Astrocyte (in vitro differentiated cells and primary cell): ENCODE results near the gene MKLN1. TPM values are rescaled to one million over a fixed set of nuclear protein-coding genes. Genes with fewer than 3 reads are reported as not detected.
"Not testable (repeated sequence)": the region's sequence is repeated elsewhere in the genome, so short reads cannot be mapped to it uniquely, and the experiment has no call there.

Source experiments
- DNase-seq: peaks from one replicate; pipeline ENCODE4 v3.0.0-alpha.2; 2010; ENCODE audit warnings: low read depth
- FAIRE-seq: peaks from 2 replicates; lab custom pipeline; 2011; peaks lifted over from hg19 to GRCh38; lab: Jason Lieb, UNC
- H2AFZ ChIP-seq: 2 replicates; pipeline ENCODE4 v1.6.0; 2012; ENCODE audit warnings: low read depth, low read length, inconsistent platforms
- H3K27ac ChIP-seq: 2 replicates; pipeline ENCODE4 v1.5.1; 2011; ENCODE audit warnings: low read depth, low read length, inconsistent platforms
- H3K27me3 ChIP-seq: 2 replicates; pipeline ENCODE4 v1.6.0; 2011; ENCODE audit warnings: low read length, inconsistent platforms; ENCODE audit not compliant: insufficient read depth
- H3K36me3 ChIP-seq: 2 replicates; pipeline ENCODE4 v1.5.1; 2011; ENCODE audit warnings: low read length, inconsistent platforms; ENCODE audit not compliant: insufficient read depth
- H3K4me1 ChIP-seq: 2 replicates; pipeline ENCODE4 v1.5.1; 2011; ENCODE audit warnings: low read length, inconsistent platforms; ENCODE audit not compliant: insufficient read depth
- H3K4me2 ChIP-seq: 2 replicates; pipeline ENCODE4 v1.6.0; 2012; ENCODE audit warnings: low read length, inconsistent platforms
- H3K4me3 ChIP-seq: 2 replicates; pipeline ENCODE4 v1.5.1; 2011; ENCODE audit warnings: low read depth, mild to moderate bottlenecking, low read length, inconsistent platforms; ENCODE audit not compliant: insufficient read depth
- H3K79me2 ChIP-seq: 2 replicates; pipeline ENCODE4 v1.6.0; 2012; ENCODE audit warnings: mild to moderate bottlenecking, low read length, inconsistent platforms; ENCODE audit not compliant: insufficient read depth
- H3K9ac ChIP-seq: 2 replicates; pipeline ENCODE4 v1.6.0; 2012; ENCODE audit warnings: mild to moderate bottlenecking, low read length, inconsistent platforms
- H3K9me3 ChIP-seq: 2 replicates; pipeline ENCODE4 v1.5.1; 2012; ENCODE audit warnings: low read depth, mild to moderate bottlenecking, low read length, inconsistent platforms; ENCODE audit not compliant: insufficient read depth
- H4K20me1 ChIP-seq: 2 replicates; pipeline ENCODE4 v1.6.0; 2012; ENCODE audit warnings: low read length, inconsistent platforms; ENCODE audit not compliant: insufficient read depth
- H3K27ac Mint-ChIP-seq: one replicate; pipeline ENCODE4 v1.8.0; 2021; ENCODE audit warnings: mild to moderate bottlenecking, mixed read lengths; ENCODE audit not compliant: unreplicated experiment
- H3K27me3 Mint-ChIP-seq: one replicate; pipeline ENCODE4 v1.8.0; 2021; ENCODE audit warnings: low read depth, mixed read lengths; ENCODE audit not compliant: unreplicated experiment
- H3K36me3 Mint-ChIP-seq: one replicate; pipeline ENCODE4 v1.8.0; 2021; ENCODE audit warnings: low read depth, mixed read lengths; ENCODE audit not compliant: unreplicated experiment
- H3K4me1 Mint-ChIP-seq: one replicate; pipeline ENCODE4 v1.8.0; 2021; ENCODE audit warnings: low read depth, mixed read lengths; ENCODE audit not compliant: unreplicated experiment
- H3K4me3 Mint-ChIP-seq: one replicate; pipeline ENCODE4 v1.8.0; 2021; ENCODE audit warnings: mild to moderate bottlenecking, moderate library complexity, mixed read lengths; ENCODE audit not compliant: unreplicated experiment
- H3K9me3 Mint-ChIP-seq: one replicate; pipeline ENCODE4 v1.8.0; 2021; ENCODE audit warnings: mild to moderate bottlenecking, mixed read lengths; ENCODE audit not compliant: unreplicated experiment
- EZH2 ChIP-seq: IDR thresholded peaks from 2 replicates; pipeline ENCODE4 v1.6.1; 2012; ENCODE audit warnings: mild to moderate bottlenecking, low read length, inconsistent platforms; ENCODE audit not compliant: insufficient read depth
- total RNA-seq: library from RNA; stranded (reverse); gene quantifications from 2 replicates; pipeline ENCODE4 v1.2.1, GENCODE V29; 2021
- TF ChIP-seq, protein P1 (sequence below): IDR thresholded peaks from 2 replicates; pipeline ENCODE4 v1.5.1; 2011; ENCODE audit warnings: low read depth, mild to moderate bottlenecking, inconsistent platforms, low read length, moderate library complexity; ENCODE audit not compliant: insufficient read depth

MKLN1 gene
- total RNA-seq, 1 donor from 2014 or later, result 48.0 TPM

- no peak overlapping the region for H3K27ac ChIP-seq
- no peak overlapping the region for H3K4me2 ChIP-seq
- H3K4me1 Mint-ChIP-seq, result peaks cover 28% of the 10 kb centered on the region
- no peaks in the 10 kb centered on the region for H3K36me3 ChIP-seq
- H3K9ac ChIP-seq, result no peak overlapping the region
- H3K36me3 Mint-ChIP-seq, result no peaks in the 10 kb centered on the region
- no peaks in the 10 kb centered on the region for H3K27me3 Mint-ChIP-seq
- TF ChIP-seq, protein P1, sequence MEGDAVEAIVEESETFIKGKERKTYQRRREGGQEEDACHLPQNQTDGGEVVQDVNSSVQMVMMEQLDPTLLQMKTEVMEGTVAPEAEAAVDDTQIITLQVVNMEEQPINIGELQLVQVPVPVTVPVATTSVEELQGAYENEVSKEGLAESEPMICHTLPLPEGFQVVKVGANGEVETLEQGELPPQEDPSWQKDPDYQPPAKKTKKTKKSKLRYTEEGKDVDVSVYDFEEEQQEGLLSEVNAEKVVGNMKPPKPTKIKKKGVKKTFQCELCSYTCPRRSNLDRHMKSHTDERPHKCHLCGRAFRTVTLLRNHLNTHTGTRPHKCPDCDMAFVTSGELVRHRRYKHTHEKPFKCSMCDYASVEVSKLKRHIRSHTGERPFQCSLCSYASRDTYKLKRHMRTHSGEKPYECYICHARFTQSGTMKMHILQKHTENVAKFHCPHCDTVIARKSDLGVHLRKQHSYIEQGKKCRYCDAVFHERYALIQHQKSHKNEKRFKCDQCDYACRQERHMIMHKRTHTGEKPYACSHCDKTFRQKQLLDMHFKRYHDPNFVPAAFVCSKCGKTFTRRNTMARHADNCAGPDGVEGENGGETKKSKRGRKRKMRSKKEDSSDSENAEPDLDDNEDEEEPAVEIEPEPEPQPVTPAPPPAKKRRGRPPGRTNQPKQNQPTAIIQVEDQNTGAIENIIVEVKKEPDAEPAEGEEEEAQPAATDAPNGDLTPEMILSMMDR, result no peak
- TF ChIP-seq EZH2, result no peak
- H3K9me3 Mint-ChIP-seq, result no peaks in the 10 kb centered on the region
- H4K20me1 ChIP-seq, result peaks cover 43% of the 10 kb centered on the region
- H3K4me3 Mint-ChIP-seq, result peak overlapping the region; percentile 98
- no peaks in the 10 kb centered on the region for H3K27me3 ChIP-seq
- H3K4me1 ChIP-seq, result peaks cover 12% of the 10 kb centered on the region
- DNase-seq (no peak), FAIRE-seq (no peak)
- no peak overlapping the region for H3K27ac Mint-ChIP-seq
- no peaks in the 10 kb centered on the region for H3K9me3 ChIP-seq
- no peak overlapping the region for H2AFZ ChIP-seq
- no peak overlapping the region for H3K4me3 ChIP-seq
- peaks cover 81% of the 10 kb centered on the region for H3K79me2 ChIP-seq
These were observed 2.6 kb downstream of the MKLN1 start for GRCh38 chr7:131330299-131330698.

DNA sequence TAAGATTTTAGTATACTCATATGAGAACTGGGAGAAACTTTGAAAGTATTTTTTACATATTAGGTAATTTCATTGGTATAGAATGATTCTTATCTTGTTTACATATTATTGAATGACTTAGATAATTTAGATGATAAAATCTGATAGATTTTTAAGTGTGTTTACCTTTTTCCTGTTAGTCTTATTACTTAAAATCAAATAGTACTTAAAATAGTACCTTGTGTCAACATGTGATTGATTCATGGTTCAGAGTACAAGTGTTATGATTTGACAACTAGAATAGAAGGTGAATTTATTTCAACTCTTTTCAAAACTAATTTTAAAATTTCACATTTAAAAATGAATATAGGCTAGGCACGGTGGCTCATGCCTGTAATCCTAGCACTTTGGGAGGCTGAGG lies 4.1 kb downstream of the MKLN1 start:
- TF ChIP-seq, protein P1, result no peak
- TF ChIP-seq EZH2, result no peak
- Mint-ChIP-seq H3K27me3 (no peaks in the 10 kb centered on the region), H3K4me3 (no peak overlapping the region), H3K36me3 (peaks cover 2% of the 10 kb centered on the region), H3K27ac (no peak overlapping the region), H3K9me3 (peaks cover 1% of the 10 kb centered on the region), H3K4me1 (peaks cover 19% of the 10 kb centered on the region)
- no peak for FAIRE-seq
- Histone ChIP-seq H4K20me1 (peaks cover 58% of the 10 kb centered on the region), H3K9ac (no peak overlapping the region), H3K4me2 (no peak overlapping the region), H2AFZ (no peak overlapping the region), H3K4me3 (no peak overlapping the region), H3K4me1 (peaks cover 11% of the 10 kb centered on the region), H3K27me3 (no peaks in the 10 kb centered on the region), H3K79me2 (peaks cover 96% of the 10 kb centered on the region), H3K36me3 (no peaks in the 10 kb centered on the region), H3K9me3 (no peaks in the 10 kb centered on the region), H3K27ac (no peak overlapping the region)
- DNase-seq, result no peak

- peaks cover 99% of the 10 kb centered on the region for H3K79me2 ChIP-seq
- not testable (repeated sequence) for H3K4me3 ChIP-seq, H3K36me3 ChIP-seq, H3K4me1 ChIP-seq, H3K27me3 Mint-ChIP-seq, H3K4me3 Mint-ChIP-seq, H3K27ac Mint-ChIP-seq, H3K9ac ChIP-seq, H3K27me3 ChIP-seq, H3K4me2 ChIP-seq, FAIRE-seq, H3K9me3 ChIP-seq, H3K27ac ChIP-seq, DNase-seq, H3K9me3 Mint-ChIP-seq, H3K36me3 Mint-ChIP-seq, H2AFZ ChIP-seq
- H3K4me1 Mint-ChIP-seq, result peaks cover 15% of the 10 kb centered on the region
- peaks cover 63% of the 10 kb centered on the region for H4K20me1 ChIP-seq
These were observed 5.1 kb downstream of the MKLN1 start for GRCh38 chr7:131332729-131333128.
